Mammary epithelial cell (primary cell): ENCODE measurements around the gene IGFL2.
"Not testable (repeated sequence)": the region's sequence is repeated elsewhere in the genome, so short reads cannot be mapped to it uniquely, and the experiment has no call there.

ENCODE experiments used
- EZH2 ChIP-seq: IDR thresholded peaks from 2 replicates; pipeline ENCODE4 v1.6.1; 2012; ENCODE audit warnings: low read length, inconsistent platforms, borderline replicate concordance
- TF ChIP-seq, protein P1 (sequence below), 2 donors: IDR thresholded peaks in 1 of 2; conservative IDR thresholded peaks in 1 of 2; 2 replicates each; pipeline ENCODE4 v1.5.1; 2011 to 2012; ENCODE audit warnings: inconsistent platforms in 2 of 2, low read length in 2 of 2, mild to moderate bottlenecking in 2 of 2, control low read depth in 1 of 2, low read depth in 1 of 2; ENCODE audit not compliant: insufficient read depth in 1 of 2; ENCODE audit errors: extremely low read depth in 1 of 2

DNA sequence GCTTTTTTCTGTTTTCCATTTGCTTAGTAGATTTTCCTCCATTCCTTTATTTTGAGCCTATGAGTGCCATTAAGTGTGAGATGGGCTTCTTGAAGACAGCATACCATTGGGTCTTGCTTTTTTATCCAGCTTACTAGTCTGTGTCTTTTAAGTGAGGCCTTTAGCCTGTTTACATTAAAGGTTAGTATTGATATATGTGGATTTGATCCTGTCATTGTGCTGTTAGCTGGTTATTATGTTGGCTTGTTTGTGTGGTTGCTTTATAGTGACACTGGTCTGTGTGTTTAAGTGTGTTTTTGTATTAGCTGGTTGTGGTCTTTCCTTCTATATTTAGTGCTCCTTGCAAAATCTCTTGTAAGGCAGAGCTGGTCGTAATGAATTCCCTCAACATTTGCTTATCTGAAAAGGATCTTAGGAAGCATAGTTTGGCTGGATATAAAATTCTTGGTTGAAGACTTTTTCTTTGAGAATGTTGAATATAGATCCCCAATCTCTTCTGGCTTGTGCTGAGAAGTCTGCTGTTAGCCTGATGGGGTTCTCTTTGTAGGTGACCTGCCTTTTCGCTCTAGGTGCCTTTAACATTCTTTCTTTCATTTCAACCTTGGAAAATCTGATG lies 13.7 kb downstream of the IGFL2 start:
- TF ChIP-seq, protein P1, sequence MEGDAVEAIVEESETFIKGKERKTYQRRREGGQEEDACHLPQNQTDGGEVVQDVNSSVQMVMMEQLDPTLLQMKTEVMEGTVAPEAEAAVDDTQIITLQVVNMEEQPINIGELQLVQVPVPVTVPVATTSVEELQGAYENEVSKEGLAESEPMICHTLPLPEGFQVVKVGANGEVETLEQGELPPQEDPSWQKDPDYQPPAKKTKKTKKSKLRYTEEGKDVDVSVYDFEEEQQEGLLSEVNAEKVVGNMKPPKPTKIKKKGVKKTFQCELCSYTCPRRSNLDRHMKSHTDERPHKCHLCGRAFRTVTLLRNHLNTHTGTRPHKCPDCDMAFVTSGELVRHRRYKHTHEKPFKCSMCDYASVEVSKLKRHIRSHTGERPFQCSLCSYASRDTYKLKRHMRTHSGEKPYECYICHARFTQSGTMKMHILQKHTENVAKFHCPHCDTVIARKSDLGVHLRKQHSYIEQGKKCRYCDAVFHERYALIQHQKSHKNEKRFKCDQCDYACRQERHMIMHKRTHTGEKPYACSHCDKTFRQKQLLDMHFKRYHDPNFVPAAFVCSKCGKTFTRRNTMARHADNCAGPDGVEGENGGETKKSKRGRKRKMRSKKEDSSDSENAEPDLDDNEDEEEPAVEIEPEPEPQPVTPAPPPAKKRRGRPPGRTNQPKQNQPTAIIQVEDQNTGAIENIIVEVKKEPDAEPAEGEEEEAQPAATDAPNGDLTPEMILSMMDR (conservative IDR thresholded peaks at IDR 0.05 in 1 of 2, IDR thresholded peaks at IDR 0.05 in 1 of 2; ENCODE audit: extremely low read depth in 1 of 2, insufficient read depth in 1 of 2, low read depth in 1 of 2, low read length in 2 of 2): not testable (repeated sequence)
- TF ChIP-seq EZH2: not testable (repeated sequence)
